Measurements from ENCODE around the gene PLXNA4.

GRCh38 chr7:132347123-132347522 is 229.1 kb downstream of the PLXNA4 start:
- TF ChIP-seq, protein P1, sequence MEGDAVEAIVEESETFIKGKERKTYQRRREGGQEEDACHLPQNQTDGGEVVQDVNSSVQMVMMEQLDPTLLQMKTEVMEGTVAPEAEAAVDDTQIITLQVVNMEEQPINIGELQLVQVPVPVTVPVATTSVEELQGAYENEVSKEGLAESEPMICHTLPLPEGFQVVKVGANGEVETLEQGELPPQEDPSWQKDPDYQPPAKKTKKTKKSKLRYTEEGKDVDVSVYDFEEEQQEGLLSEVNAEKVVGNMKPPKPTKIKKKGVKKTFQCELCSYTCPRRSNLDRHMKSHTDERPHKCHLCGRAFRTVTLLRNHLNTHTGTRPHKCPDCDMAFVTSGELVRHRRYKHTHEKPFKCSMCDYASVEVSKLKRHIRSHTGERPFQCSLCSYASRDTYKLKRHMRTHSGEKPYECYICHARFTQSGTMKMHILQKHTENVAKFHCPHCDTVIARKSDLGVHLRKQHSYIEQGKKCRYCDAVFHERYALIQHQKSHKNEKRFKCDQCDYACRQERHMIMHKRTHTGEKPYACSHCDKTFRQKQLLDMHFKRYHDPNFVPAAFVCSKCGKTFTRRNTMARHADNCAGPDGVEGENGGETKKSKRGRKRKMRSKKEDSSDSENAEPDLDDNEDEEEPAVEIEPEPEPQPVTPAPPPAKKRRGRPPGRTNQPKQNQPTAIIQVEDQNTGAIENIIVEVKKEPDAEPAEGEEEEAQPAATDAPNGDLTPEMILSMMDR (IDR thresholded peaks at IDR 0.05), result no peak
- TF ChIP-seq, protein P2, sequence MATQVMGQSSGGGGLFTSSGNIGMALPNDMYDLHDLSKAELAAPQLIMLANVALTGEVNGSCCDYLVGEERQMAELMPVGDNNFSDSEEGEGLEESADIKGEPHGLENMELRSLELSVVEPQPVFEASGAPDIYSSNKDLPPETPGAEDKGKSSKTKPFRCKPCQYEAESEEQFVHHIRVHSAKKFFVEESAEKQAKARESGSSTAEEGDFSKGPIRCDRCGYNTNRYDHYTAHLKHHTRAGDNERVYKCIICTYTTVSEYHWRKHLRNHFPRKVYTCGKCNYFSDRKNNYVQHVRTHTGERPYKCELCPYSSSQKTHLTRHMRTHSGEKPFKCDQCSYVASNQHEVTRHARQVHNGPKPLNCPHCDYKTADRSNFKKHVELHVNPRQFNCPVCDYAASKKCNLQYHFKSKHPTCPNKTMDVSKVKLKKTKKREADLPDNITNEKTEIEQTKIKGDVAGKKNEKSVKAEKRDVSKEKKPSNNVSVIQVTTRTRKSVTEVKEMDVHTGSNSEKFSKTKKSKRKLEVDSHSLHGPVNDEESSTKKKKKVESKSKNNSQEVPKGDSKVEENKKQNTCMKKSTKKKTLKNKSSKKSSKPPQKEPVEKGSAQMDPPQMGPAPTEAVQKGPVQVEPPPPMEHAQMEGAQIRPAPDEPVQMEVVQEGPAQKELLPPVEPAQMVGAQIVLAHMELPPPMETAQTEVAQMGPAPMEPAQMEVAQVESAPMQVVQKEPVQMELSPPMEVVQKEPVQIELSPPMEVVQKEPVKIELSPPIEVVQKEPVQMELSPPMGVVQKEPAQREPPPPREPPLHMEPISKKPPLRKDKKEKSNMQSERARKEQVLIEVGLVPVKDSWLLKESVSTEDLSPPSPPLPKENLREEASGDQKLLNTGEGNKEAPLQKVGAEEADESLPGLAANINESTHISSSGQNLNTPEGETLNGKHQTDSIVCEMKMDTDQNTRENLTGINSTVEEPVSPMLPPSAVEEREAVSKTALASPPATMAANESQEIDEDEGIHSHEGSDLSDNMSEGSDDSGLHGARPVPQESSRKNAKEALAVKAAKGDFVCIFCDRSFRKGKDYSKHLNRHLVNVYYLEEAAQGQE (IDR thresholded peaks at IDR 0.05), result no peak
- TF ChIP-seq, protein P3, sequence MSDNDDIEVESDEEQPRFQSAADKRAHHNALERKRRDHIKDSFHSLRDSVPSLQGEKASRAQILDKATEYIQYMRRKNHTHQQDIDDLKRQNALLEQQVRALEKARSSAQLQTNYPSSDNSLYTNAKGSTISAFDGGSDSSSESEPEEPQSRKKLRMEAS (IDR thresholded peaks at IDR 0.05), result no peak
- TF ChIP-seq MAZ (IDR thresholded peaks at IDR 0.05; ENCODE audit: borderline replicate concordance, low read depth, low read length) (no peak), TP53 (CRISPR knock-in tag; IDR thresholded peaks at IDR 0.05) (no peak), ZFP36 (IDR thresholded peaks at IDR 0.05; ENCODE audit: borderline replicate concordance, partially characterized antibody) (no peak), SREBF2 (IDR thresholded peaks at IDR 0.05) (no peak), EP300 (IDR thresholded peaks at IDR 0.05) (no peak), JUNB (IDR thresholded peaks at IDR 0.05) (no peak), BHLHE40 (IDR thresholded peaks at IDR 0.05; ENCODE audit: low read depth, low read length) (no peak), CBX2 (IDR thresholded peaks at IDR 0.05; ENCODE audit: borderline replicate concordance, low read depth) (no peak), SMC3 (IDR thresholded peaks at IDR 0.05) (no peak)
- TF ChIP-seq, protein P4, sequence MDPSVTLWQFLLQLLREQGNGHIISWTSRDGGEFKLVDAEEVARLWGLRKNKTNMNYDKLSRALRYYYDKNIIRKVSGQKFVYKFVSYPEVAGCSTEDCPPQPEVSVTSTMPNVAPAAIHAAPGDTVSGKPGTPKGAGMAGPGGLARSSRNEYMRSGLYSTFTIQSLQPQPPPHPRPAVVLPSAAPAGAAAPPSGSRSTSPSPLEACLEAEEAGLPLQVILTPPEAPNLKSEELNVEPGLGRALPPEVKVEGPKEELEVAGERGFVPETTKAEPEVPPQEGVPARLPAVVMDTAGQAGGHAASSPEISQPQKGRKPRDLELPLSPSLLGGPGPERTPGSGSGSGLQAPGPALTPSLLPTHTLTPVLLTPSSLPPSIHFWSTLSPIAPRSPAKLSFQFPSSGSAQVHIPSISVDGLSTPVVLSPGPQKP (IDR thresholded peaks at IDR 0.05; ENCODE audit: low read depth, low read length), result no peak

Measured in A549 (cell line).